Lung microvascular endothelial cell (primary cell): ENCODE data around the gene TMEM41B. TPM values are rescaled to one million over a fixed set of nuclear protein-coding genes. Genes with fewer than 3 reads are reported as not detected.

Experiments used
- DNase-seq, 2 donors: peaks; one replicate each; pipeline versions ENCODE4 v3.0.0 to v3.0.0-alpha.2; 2010; ENCODE audit warnings: low read depth in 2 of 2
- total RNA-seq: library from RNA; depleted of rRNA; stranded (reverse); fragments of >200 nt; gene quantifications from 2 replicates; pipeline ENCODE4 v1.2.1, GENCODE V29; 2014

Gene TMEM41B
- total RNA-seq, 1 donor from 2014 or later = 49.0 TPM

DNA sequence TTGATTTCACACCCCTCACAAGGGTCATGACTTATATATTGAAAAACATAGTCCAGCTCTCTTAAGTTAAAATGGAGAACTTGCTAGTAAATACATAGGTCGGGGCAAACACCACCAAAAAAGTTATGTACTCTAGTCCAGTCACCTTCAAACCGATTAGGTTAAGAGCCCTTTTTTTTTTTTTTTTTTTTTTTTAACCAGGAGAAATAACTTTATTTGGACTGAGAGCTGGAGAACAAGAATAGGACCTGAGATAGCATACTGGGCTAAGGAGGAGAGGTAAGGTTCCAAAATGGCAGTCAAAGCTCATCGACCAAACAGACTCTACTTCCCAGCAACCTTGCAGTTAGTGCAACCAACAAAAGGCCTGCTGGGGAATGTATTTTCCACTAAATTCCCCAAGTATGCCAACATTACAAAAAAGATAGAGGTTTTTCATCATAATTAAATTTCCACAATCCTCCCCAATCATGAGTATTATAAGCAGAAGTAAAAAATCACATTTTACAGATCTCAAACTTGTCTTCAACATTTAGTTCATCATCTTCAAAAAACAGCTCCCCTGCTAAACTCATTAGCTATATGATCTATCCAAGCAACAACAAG is 3.8 kb downstream of the TMEM41B start:
- no peak for DNase-seq

DNA sequence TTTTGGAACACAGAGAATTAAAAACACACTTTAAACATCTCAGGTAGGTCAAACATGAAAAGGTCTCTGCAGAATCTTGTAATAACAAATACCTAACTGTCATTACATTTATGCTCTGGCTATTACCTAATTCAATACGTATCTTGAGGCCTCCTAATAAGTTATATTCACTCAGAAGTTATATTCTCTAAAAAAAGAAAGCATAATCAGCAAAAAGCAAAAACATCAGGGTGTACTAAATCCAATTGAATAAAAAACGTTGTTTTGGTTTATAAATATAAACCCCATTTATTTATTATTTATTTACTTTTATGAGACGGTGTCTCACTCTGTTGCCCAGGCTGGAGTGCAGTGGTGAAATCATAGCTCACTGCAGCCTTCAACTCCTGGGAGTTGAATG is 10.2 kb downstream of the TMEM41B start:
- DNase-seq = no peak

DNA sequence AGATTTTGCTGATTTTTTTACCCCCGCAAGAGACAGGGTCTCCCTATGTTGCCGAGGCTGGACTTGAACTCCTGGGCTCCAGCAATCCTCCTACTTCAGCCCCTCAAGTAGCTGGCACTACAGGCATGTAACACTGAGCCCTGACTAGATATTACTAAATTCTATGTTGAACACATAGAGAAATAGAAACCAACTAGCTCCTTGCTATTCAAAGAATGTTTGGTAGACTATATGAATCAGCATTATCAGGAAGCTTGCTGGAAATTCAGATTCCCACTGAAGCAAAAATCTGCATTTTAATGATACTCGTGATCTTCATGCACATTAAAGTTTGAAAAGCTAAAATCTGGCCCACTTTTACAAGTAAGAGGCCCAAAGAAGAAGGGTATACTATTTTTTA is 11.9 kb downstream of the TMEM41B start:
- DNase-seq = no peak

DNA sequence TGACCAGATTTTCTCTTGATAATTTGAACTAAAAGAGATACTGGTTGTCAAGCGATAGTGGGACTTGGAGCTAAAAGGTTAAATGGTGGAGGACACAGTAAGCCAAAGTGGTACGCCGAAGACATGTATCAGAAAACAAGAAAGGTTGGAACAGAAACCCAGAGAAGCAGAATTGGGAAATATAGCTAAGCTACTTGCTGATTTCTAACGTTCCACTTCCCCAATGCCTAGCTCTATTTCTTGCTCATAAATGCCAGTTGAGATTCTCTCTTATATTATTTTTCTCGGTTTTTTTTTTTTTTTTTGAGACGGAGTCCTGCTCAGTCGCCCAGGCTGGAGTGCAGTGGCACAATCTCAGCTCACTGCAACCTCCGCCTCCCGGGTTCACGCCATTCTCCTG is 12.7 kb downstream of the TMEM41B start:
- DNase-seq = no peak

DNA sequence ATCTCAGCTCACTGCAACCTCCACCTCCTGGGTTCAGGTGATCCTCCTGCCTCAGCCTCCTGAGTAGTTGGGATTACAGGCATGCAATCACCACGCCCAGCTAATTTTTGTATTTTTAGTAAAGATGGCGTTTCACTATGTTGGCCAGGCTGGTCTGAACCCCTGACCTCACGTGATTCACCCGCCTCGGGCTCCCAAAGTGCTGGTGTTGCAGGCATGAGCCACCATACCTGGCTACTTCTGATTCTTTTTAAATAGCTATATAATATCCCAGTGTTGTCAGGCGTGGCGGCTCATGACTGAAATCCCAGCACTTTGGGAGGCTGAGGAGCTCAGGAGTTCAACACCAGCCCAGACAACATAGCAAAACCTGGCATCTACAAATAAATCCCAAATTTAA is 20.7 kb downstream of the TMEM41B start:
- DNase-seq = no peak

DNA sequence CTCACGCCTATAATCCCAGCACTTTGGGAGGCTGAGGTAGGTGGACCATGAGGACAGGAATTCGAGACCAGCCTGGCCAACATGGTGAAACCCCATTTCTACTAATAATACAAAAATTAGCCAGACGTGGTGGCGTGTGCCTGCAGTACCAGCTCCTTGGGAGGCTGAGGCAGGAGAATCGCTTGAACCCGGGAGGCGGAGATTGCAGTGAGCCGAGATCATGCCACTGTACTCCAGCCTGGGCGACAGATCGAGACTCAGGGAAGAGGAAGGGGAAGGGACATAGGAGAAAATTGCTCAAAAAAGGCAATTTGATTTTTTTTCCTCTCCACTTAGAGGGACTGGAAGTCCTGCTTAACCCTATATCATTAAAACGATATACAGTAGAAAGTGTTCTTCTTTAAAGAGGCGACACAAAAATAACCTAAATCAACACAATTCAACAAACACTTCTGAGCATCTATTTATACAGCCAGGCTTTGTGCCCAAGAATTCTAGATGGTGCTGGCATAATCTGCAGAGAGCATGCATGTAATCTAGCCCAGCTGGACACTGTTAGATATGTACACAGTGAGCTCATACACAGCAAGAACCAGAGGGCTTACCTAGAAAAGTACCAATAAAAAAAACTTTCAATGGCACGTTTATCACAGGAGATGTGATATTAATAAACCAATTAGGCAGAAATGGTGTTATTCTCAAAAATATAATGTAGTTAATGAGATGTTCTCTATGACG is 28.4 kb downstream of the TMEM41B start:
- DNase-seq = no peak

DNA sequence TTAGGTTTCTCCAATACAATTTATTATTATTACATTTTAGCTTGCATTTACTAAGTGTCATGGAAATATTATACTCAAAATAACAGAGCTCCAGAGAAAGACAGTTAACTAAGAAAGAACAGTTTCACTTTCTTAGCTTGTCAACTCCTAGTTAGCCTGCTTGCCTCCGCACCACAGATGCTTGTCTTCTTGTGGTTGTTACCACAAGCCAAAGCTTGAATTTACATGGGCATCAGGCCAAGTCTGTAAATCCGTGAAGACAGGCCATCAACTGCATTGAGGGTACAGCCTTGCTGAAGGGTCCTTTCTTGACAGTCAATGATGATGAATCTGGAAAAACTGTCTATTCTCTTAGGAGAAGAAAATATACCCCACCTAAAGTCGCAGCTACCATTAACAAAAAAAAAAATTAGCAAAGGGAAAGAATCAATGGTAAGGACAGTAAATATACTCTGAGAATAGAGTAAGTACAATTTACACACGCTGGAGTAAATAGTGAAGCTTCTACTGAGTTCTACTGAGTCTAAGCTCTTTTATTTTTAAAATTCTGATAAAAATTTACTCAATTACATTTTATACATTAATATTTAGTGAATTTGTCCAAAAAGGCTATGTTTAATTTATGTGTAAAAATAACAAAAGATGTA is 33.6 kb downstream of the TMEM41B start:
- peak in 1 of 2 donors; percentile 66 for DNase-seq

DNA sequence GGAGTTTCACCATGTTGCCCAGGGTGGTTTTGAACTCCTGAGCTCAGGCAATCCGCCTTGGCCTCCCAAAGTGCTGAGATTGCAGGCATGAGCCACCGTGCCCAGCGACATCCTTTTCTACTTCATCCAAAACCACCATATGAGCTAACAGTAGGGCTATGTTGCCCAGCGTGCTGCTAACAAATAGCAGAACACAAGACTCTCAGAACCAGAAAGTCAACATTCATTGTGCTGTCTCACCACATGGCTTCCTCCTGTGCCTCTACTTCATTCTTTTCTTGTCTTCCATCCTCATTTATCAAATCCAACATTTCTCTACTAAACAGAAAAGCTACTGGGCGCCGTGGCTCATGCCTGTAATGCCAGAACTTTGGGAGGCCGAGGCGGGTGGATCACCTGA is 37.2 kb downstream of the TMEM41B start:
- no peak for DNase-seq

DNA sequence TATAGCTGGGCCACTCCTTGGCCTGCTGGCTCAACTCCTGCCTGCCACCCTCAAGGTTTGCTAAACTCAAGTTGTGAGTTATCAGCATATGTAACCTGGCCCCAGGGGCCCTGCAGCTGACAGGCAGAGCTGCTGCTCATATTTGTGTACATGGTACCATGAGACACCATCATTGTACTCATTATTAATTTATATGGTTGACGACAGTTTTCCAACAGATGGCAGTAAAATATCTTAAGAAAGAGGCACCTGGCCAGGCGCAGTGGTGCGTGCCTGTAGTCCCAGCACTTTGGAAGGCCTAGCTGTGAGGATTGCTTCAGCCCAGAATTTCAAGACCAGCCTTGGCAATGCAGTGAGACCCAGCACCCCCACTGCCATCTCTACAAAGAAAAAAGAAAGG is 37.8 kb downstream of the TMEM41B start:
- peak in 1 of 2 donors; percentile 3 for DNase-seq

DNA sequence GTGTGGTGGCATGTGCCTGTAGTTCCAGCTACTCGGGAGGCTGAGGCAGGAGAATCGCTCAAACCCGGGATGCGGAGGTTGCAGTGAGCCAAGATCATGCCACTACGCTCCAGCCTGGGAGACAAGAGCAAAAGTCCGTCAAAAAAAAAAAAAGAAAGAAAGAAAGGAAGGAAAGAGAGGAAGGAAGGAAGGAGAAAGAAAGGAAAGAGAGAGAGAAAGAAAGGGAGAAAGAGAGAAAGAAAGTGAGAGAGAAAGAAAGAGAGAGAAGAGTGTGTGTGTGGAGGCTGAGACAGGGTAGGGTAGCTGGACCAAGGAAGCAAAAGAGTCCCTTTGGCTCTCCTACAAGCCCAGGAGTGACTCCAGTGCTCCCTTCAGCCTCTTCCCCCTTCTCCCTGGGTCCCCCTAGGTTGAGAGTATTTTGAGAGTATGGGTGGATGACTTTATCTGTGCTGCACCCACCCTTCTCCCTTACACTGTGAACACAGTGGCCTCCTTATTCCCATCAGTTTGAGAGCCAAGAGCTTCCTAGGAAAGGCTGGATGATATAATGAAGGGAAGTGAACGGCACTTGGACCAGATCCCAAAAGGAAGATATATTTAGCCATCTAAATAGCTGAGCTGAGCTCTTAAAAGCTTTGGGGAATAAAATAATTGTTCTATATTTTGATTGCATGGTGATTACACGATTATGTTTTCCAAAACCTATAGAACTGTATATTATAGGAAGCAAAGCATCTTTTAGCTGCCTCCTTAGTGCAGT is 39.7 kb downstream of the TMEM41B start:
- DNase-seq = peak in 1 of 2 donors; percentile 57

DNA sequence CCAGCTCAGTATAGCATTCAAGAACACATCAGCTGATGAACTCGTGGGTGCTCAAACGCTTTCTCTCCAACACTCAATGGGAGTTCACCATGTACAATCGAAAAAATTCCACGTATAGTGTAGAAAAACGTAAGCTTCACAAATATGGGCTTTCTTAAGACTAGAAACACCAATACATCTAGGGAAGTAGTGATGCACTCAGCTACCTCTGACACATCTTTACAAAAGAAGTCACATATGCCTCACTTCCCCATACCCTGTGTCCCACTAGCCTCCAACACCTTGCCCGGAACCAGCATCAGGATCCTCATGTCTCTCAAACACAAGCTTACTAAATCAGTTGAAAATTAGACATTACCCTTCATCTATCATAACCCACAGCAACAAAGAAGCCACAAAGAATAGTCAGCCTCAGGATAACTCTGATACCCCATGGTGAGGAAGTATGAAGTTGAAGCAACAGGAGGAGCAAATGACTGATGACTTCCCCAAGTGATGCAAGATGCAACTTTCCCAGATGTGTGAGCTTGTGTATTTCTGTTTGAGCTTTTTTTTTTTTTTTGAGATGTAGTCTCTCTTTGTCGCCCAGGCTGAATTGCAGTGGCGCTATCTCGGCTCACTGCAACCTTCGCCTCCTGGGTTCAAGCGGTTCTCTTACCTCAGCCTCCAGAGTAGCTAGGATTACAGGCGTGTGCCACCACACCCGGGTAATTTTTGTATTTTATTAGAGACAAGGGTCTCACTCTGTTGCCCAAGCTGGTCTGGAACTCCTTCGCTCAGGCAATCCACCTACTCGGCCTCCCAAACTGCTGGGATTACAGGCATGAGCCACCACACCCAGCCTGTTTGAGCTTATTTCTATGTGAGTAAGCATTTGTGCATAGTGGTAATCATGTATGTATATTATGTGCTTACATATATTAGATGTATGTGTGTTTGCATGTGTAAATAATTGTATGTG is 40.7 kb downstream of the TMEM41B start:
- peak in 1 of 2 donors; percentile 41 for DNase-seq

DNA sequence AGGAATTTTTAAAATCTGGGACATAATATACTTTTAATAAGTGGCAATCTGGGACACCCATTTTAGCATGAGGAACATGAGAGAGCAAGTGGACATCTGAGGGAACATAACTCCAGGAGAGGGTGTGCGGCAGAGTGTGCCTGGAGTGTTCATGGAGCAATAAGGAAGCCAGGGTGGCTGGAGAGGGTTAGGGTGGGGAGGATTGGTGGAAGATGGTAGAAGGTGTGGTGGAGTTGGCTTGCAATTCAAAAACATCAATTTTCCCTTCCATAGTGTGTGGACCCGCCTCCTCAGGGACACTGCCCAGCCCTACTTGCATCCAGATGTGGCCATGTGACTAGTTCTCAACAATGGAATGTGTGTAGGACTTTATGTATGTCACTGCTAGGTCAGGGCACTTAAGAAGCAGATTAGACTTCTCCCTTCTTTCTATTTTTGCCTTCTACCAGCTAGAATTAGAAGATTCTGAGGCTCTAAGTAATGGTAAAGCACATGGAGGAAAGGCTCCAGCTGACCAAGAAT is 44.8 kb downstream of the TMEM41B start:
- DNase-seq = no peak

DNA sequence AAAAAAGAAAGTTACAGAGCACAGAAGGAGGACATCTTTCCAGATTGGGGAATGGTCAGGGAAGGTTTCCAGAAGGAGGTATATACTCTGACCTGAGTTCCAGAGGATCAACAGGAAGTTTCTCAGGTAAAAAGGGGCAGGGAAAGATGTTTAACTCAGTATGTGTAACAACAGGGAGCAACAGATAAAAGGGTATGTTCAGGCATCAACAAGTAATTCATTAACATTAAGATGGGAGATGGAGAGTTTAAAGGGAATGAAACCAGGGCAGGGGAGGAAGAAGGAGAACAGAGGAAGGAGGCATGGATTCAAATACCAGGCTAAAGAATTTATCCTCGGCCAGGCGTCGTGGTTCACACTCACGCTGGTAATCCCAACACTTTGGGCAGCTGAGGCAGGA is 46.7 kb downstream of the TMEM41B start:
- no peak for DNase-seq

DNA sequence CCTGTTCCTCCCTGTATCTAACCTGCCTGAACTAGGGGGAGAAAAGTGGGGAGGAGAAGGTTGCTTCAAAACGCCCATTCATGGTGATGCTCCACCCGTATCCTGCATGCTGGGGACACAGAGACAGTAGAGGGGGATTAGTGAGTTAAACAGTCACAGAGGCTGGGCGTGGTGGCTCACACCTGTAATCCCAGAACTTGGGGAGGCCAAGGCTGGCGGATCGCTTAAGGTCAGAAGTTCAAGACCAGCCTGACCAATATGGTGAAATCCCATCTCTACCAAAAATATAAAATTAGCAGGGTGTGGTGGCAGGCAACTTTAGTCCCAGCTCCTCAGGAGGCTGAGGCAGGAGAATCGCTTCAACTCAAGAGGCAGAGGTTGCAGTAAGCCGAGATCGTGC is 47.5 kb downstream of the TMEM41B start:
- no peak for DNase-seq

DNA sequence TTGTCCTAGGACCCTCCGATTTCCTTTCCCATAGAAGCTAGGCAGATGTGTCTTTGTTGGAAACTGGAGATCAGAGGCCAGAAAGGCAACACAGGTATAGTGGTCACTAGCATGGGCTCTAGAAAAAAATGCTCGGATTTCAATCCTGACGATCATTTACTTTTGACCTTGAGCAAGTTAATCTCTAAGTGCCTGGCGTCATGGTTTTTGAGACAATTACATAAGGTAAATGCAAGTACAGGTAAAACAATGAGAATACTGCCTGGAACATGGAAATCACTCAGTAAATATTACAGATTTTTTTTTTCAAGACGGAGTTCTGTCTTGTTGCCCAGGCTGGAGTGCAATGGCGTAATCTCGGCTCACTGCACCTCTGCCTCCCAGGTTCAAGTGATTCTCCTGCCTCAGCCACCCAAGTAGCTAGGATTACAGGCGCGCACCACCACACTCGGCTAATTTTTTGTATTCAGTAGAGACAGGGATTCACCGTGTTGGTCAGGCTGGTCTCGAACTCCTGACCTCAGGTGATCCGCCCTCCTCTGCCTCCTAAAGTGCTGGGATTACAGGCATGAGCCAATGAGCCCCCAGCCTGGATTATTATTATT is 48.2 kb downstream of the TMEM41B start:
- no peak for DNase-seq

DNA sequence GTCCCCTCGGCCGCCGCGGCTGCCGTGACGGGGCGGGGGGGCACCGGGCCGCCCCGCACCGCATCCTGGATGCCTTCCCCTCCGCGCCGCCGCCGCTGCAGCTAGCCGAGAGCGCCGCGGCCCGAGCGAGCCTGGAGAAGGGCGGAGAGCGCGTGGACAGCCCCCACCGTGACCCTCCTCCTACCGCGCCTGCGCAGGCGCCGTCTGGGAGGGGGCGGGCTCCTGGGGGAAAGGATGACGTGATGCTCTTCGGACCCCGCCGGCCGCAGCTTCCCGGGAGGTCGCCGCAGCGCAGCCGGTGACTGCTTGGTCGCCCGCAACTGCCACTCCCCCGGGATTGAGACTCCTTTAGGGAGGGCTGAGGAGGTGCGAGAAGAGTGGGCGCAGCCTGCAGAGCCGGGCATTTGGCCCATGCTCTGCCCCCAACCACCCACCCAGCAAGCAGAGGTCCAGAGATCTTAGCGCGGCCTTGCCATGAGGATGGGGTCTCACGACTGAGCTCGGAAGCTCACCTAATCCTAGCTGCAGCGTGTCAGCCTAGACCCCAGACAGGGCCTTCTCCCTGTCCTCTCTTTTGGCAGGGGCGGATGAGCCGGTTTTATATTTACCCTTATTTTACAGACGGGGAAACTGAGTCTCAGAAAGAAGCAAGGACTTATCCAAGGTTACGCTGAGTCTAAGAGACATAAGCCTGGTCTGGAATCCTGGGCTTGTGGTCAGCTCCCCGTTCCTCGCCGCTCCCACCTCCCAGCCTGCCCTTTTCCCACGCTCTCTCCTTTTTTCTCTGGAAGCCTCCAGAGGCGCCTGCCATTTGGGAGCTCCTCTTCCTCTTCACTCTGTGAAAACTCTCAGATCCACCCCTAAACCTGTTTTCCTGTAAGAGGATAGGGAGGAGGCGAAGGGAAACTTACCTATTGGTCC is 48.9 kb downstream of the TMEM41B start, which contains the start of gene DENND5A:
TSS of gene DENND5A (minus strand) at position 140 of the 921 bp plus-strand sequence. CDS start 281 bp downstream, outside the sequence.
- peak; percentile 91 to 93 for DNase-seq

DNA sequence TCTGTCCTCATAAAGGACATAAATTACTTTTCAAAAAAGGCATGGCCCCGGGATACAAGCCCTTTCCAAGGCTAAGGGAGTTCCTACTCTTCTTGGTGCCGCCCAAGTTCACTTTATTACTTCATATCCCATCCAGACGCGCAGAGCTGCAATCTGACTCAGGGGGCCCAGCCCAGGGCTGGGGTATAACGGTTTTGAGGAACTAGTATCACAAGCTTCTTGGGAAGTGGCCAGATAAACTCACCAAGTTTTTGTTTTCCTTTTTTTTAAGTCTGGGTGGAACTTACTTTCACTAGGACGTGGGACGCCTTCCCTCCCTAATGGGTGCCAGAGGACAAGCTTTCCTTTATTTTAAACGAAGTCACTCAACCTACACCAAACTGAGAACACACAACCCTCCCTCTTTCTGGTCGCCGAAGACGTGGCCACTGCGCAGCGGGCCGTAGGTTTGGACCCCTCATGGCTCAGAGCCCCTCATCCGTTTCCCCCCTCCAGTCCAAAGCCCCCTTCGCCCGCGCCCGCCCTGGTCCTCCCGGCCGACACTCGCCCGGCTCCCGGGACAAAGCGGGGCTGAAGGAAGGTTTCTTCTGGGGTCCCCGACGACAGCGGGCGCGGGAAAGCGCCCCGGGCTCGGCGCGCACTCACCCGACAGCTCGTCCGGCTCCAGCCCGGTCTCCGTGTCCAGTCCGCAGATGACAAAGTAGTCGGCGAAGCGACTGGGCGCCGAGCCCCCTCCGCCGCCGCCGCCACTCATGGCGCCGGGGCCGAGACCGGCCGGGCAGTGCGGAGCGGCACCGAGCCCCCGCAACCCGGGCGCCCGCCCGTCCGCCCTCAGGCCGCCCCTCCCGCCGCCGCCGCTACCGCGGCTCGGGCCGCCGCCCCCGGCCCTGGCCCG is 49.8 kb downstream of the TMEM41B start:
- peak; percentile 46 to 83 for DNase-seq

DNA sequence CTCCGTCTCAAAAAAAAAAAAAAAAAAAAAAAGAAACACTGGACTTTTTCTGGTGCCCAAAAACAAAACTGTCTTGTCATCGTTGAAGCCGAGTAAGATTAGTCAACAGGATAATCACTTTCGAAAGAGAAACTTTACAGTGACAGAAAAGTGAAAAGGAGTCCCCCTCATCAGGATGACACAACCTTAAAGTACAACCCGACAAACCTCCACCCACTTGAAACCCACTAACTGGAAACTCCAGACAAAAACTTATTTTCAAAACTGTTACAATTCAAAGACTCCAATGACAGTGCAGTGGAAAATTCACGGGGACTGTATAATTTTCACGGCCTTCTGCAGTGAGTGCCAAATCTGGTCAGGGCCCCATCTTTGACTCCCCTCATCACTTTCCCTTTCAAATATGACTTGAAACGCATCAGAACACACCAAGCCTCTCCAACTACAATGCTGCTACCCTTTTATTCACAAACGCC is 50.5 kb downstream of the TMEM41B start:
- peak in 1 of 2 donors; percentile 44 for DNase-seq
